ENCODE data around the gene RASAL2.

GRCh38 chr1:178488393-178488792 is 394.5 kb downstream of the RASAL2 start:
- TF ChIP-seq, protein P1, sequence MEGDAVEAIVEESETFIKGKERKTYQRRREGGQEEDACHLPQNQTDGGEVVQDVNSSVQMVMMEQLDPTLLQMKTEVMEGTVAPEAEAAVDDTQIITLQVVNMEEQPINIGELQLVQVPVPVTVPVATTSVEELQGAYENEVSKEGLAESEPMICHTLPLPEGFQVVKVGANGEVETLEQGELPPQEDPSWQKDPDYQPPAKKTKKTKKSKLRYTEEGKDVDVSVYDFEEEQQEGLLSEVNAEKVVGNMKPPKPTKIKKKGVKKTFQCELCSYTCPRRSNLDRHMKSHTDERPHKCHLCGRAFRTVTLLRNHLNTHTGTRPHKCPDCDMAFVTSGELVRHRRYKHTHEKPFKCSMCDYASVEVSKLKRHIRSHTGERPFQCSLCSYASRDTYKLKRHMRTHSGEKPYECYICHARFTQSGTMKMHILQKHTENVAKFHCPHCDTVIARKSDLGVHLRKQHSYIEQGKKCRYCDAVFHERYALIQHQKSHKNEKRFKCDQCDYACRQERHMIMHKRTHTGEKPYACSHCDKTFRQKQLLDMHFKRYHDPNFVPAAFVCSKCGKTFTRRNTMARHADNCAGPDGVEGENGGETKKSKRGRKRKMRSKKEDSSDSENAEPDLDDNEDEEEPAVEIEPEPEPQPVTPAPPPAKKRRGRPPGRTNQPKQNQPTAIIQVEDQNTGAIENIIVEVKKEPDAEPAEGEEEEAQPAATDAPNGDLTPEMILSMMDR (conservative IDR thresholded peaks at IDR 0.05; ENCODE audit: low read depth in 2 of 2): no peak
- TF ChIP-seq, protein P2, sequence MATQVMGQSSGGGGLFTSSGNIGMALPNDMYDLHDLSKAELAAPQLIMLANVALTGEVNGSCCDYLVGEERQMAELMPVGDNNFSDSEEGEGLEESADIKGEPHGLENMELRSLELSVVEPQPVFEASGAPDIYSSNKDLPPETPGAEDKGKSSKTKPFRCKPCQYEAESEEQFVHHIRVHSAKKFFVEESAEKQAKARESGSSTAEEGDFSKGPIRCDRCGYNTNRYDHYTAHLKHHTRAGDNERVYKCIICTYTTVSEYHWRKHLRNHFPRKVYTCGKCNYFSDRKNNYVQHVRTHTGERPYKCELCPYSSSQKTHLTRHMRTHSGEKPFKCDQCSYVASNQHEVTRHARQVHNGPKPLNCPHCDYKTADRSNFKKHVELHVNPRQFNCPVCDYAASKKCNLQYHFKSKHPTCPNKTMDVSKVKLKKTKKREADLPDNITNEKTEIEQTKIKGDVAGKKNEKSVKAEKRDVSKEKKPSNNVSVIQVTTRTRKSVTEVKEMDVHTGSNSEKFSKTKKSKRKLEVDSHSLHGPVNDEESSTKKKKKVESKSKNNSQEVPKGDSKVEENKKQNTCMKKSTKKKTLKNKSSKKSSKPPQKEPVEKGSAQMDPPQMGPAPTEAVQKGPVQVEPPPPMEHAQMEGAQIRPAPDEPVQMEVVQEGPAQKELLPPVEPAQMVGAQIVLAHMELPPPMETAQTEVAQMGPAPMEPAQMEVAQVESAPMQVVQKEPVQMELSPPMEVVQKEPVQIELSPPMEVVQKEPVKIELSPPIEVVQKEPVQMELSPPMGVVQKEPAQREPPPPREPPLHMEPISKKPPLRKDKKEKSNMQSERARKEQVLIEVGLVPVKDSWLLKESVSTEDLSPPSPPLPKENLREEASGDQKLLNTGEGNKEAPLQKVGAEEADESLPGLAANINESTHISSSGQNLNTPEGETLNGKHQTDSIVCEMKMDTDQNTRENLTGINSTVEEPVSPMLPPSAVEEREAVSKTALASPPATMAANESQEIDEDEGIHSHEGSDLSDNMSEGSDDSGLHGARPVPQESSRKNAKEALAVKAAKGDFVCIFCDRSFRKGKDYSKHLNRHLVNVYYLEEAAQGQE (IDR thresholded peaks at IDR 0.05; ENCODE audit: unreplicated experiment): no peak
- TF ChIP-seq, protein P3, sequence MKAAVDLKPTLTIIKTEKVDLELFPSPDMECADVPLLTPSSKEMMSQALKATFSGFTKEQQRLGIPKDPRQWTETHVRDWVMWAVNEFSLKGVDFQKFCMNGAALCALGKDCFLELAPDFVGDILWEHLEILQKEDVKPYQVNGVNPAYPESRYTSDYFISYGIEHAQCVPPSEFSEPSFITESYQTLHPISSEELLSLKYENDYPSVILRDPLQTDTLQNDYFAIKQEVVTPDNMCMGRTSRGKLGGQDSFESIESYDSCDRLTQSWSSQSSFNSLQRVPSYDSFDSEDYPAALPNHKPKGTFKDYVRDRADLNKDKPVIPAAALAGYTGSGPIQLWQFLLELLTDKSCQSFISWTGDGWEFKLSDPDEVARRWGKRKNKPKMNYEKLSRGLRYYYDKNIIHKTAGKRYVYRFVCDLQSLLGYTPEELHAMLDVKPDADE (IDR thresholded peaks at IDR 0.05): no peak
- TF ChIP-seq EZH2 (IDR thresholded peaks at IDR 0.05; ENCODE audit: low read depth, unreplicated experiment): no peak
- TF ChIP-seq POLR2AphosphoS5 (IDR thresholded peaks at IDR 0.05; ENCODE audit: low read depth): no peak
- TF ChIP-seq ZNF114 (CRISPR knock-in tag; IDR thresholded peaks at IDR 0.05): no peak
- no peak for TF ChIP-seq EZH2phosphoT487 (IDR thresholded peaks at IDR 0.05; ENCODE audit: unreplicated experiment)
- TF ChIP-seq, protein P4, sequence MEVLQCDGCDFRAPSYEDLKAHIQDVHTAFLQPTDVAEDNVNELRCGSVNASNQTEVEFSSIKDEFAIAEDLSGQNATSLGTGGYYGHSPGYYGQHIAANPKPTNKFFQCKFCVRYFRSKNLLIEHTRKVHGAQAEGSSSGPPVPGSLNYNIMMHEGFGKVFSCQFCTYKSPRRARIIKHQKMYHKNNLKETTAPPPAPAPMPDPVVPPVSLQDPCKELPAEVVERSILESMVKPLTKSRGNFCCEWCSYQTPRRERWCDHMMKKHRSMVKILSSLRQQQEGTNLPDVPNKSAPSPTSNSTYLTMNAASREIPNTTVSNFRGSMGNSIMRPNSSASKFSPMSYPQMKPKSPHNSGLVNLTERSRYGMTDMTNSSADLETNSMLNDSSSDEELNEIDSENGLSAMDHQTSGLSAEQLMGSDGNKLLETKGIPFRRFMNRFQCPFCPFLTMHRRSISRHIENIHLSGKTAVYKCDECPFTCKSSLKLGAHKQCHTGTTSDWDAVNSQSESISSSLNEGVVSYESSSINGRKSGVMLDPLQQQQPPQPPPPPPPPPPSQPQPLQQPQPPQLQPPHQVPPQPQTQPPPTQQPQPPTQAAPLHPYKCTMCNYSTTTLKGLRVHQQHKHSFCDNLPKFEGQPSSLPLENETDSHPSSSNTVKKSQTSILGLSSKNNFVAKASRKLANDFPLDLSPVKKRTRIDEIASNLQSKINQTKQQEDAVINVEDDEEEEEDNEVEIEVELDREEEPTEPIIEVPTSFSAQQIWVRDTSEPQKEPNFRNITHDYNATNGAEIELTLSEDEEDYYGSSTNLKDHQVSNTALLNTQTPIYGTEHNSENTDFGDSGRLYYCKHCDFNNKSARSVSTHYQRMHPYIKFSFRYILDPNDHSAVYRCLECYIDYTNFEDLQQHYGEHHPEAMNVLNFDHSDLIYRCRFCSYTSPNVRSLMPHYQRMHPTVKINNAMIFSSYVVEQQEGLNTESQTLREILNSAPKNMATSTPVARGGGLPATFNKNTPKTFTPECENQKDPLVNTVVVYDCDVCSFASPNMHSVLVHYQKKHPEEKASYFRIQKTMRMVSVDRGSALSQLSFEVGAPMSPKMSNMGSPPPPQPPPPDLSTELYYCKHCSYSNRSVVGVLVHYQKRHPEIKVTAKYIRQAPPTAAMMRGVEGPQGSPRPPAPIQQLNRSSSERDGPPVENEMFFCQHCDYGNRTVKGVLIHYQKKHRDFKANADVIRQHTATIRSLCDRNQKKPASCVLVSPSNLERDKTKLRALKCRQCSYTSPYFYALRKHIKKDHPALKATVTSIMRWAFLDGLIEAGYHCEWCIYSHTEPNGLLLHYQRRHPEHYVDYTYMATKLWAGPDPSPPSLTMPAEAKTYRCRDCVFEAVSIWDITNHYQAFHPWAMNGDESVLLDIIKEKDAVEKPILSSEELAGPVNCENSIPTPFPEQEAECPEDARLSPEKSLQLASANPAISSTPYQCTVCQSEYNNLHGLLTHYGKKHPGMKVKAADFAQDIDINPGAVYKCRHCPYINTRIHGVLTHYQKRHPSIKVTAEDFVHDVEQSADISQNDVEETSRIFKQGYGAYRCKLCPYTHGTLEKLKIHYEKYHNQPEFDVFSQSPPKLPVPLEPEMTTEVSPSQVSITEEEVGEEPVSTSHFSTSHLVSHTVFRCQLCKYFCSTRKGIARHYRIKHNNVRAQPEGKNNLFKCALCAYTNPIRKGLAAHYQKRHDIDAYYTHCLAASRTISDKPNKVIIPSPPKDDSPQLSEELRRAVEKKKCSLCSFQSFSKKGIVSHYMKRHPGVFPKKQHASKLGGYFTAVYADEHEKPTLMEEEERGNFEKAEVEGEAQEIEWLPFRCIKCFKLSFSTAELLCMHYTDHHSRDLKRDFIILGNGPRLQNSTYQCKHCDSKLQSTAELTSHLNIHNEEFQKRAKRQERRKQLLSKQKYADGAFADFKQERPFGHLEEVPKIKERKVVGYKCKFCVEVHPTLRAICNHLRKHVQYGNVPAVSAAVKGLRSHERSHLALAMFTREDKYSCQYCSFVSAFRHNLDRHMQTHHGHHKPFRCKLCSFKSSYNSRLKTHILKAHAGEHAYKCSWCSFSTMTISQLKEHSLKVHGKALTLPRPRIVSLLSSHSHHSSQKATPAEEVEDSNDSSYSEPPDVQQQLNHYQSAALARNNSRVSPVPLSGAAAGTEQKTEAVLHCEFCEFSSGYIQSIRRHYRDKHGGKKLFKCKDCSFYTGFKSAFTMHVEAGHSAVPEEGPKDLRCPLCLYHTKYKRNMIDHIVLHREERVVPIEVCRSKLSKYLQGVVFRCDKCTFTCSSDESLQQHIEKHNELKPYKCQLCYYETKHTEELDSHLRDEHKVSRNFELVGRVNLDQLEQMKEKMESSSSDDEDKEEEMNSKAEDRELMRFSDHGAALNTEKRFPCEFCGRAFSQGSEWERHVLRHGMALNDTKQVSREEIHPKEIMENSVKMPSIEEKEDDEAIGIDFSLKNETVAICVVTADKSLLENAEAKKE (CRISPR knock-in tag; IDR thresholded peaks at IDR 0.05): no peak
- TF ChIP-seq JUNB (IDR thresholded peaks at IDR 0.05; ENCODE audit: unreplicated experiment): no peak
- no peak for TF ChIP-seq CREB1 (CRISPR knock-in tag; IDR thresholded peaks at IDR 0.05; ENCODE audit: low read depth)

Measured in GM23338 (cell line).